ENCODE measurements around the gene ACYP2.
"Not testable (repeated sequence)": the region's sequence is repeated elsewhere in the genome, so short reads cannot be mapped to it uniquely, and the experiment has no call there.

Gene ACYP2

DNA sequence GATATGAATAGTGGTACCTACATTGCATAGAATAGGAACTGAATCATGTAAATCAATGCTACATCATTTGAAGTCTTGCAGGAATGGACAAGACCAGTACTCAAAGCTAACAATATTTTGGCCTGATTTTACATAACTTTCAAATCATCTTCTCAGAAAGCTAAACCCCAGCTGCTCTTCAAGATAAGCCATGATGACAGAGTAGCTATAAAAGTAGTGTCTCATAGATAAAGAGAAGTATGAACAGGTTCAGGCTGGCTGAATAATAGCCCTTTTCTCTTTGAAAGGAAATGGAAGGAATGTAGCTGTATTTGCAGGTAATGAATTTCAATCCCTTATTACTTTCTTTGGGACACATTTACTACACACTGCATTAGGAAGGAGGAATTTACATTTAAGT lies 112.4 kb downstream of the ACYP2 start:
- DNase-seq, result no peak

- no peak for DNase-seq
These were observed 113.5 kb downstream of the ACYP2 start for GRCh38 chr2:54228945-54229344.

DNA sequence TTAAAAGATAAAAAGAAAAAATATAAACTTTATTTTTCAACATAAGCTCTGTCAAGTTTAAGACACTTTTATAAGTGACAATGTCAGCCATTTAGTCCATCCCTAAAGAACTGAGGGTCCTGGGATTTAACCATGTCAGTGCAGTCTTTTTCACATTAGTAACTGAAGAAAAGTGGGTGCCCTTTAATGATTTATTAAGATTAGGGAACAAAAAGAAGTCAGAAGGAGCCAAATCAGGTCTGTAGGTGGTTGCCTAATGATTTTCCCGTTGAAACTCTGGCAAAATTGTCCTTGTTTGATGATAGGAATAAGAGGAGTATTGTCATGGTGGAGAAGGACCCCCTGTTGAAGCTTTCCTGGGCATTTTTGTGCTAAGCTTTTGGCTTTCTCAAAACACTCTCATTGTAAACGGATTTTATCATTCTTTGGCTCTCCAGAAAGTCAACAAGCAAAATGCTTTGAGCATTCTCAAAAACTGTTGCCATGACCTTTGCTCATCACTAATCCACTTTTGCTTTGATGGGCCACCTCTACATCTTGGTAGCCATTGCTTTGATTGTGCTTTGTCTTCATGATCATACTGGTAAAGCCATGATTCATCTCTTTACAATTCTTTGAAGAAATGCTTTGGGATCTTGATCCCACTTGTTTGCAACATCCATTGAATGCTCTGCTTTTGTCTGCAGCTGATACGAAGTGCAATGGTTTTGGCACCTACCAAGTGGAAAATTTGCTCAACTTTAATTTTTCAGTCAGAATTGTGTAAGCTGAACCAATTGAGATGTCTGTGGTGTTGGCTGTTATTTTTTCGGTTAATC lies 118.6 kb downstream of the ACYP2 start:
- no peak for DNase-seq

DNA sequence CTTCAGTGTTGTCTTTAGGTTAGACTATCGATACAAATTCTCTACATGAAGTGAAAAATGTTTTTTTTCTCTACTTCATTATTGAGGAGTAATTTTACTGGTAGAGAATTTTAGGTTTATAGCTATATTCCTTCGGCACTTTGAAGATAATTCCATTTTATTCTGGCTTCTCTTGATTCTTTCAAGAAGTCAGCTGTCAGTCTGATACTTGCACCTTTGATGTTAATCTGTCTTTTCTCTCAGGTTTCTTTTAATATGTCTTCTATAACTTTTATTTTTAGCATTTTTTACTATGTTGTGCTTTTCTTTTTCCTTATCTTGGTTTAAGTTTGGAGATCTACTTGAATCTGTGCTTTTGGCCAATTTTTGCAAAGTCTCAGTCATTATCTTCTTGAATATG lies 122.0 kb downstream of the ACYP2 start:
- DNase-seq, result no peak

GRCh38 chr2:54239427-54239826 lies 124.0 kb downstream of the ACYP2 start:
- DNase-seq, result peak; percentile 43

GRCh38 chr2:54240515-54241469 lies 125.4 kb downstream of the ACYP2 start:
- no peak for DNase-seq

DNA sequence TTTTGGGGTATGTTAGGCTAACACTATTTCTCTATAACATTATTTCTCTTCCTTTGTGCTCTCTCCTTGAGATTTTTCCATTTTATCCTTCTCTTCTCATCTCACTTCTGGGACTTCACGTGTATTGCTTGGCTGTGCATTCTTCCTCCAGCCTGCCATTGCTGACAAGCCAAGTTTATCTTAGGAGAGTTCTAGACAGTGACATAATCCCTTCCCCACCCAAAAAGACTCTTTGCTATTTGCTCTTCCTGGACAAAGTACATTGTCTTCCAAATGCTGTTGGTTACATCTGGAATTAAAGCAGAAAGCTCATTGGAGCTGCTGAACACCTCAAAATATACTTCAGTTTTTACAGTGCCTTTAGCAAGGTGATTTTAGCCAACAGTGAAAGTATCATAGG lies 131.7 kb downstream of the ACYP2 start:
- DNase-seq, result no peak

- DNase-seq, result no peak
These were observed 134.2 kb downstream of the ACYP2 start for GRCh38 chr2:54249629-54250028.

DNA sequence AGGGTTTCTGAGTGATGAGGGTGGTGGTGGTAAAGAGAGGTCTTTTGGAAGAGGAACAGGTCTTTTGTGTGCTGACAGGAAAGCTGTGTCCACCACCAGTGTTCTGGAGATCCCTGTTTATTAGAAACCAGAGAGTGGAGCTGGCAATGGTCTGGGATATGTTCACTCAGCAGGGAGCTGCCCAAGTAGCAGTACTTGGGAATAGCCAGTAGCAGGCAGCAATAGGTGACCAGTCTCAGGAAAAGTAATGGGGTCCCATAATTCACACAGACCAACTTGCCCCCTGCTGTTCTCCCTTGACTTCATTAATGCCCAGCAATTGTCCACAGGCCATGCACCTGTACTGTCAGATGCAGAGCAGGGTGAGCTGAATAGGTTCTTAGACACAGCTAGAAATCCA lies 138.8 kb downstream of the ACYP2 start:
- no peak for DNase-seq

DNA sequence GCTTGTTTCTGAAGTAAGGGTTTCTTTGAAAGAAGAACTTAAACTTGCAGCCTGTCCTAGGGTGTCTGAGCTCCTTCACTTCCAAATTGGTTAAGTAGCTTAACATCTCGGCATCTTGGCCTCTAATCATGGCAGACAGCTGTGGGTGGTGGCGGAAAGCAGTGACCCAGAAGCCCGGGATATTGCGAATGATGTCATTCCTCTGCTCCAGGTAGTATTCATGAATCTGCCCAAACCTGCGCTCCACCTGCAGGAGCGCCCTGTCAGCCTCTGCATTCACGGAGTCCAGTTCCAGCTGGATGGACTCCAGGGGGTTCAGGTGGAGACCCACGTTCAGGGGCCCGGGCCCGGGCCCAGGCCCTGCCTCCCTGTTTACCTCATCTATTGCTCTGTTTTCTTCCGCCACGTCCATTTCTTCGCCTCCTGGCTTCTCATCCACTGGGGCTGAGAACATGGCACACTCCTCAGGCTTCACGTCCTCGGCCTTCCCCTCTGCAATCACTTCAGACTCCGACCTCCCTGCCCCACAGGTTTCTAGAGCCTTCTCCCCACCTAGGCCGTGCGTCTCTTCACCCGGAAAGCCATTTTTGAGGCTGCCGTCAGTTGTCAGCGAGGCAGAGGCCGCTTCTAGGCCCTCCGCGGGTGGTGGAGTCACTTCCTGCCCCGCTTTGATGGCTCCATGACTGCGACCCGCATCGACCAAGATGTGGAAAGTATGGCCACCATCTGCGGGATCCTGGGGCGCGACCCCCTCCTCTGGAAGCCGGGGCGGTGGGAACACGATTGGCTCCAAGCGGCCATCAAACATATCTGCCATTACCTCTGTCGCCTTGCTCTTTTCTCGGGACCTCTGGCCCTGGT lies 140.0 kb downstream of the ACYP2 start:
- no peak for DNase-seq

DNA sequence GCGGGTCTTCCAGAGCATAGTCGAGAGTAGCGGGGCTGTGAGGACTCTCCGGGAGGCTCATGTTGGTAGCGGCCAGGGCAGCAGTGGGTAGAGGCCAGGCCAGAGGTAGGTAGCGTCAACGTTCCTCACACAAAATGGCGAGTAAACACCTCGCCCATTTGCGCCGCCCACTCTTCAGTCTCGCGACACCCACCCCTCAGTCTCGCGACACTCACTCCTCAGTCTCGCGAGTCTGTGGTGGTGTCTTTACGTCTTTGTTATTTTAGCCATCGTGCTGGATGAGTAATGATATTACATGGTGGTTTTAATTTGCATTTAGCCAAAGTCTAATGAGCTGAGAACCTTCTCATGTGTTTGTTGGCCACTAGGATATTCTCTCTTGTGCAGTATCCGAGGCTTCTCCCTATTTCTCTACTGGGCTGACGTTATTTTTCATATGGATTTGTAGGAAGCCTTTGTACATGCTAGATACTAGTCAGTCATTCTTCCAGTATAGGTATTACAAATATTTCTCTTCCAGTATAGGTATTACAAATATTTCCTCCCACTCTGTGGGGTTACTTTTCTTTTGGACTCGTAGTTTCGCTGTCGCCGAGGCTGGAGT lies 140.8 kb downstream of the ACYP2 start, which contains the start of gene TSPYL6:
TSS of gene TSPYL6 (minus strand) at position 139 of the 604 bp plus-strand sequence. CDS start at position 61, 78 bp downstream.
- DNase-seq, result no peak

DNA sequence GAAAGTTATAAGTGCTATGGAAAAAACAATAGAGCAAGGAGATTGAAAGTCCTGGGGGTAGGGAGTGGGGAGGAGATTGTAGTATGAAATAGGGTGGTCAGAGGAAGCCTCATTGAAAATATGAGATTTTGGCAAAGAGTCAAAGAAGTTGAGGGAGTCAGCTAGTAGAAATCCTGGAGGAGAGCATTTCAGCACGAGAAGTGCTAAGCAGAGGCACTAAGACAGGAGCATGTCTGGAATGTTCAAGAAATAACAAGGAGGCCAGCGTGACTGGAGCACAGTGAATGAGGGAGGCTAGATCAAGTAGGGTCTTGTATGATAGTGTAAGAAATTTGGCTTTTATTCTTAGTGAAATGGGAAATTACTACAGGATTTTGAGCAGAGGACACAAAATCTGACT lies 142.8 kb downstream of the ACYP2 start:
- no peak for DNase-seq

DNA sequence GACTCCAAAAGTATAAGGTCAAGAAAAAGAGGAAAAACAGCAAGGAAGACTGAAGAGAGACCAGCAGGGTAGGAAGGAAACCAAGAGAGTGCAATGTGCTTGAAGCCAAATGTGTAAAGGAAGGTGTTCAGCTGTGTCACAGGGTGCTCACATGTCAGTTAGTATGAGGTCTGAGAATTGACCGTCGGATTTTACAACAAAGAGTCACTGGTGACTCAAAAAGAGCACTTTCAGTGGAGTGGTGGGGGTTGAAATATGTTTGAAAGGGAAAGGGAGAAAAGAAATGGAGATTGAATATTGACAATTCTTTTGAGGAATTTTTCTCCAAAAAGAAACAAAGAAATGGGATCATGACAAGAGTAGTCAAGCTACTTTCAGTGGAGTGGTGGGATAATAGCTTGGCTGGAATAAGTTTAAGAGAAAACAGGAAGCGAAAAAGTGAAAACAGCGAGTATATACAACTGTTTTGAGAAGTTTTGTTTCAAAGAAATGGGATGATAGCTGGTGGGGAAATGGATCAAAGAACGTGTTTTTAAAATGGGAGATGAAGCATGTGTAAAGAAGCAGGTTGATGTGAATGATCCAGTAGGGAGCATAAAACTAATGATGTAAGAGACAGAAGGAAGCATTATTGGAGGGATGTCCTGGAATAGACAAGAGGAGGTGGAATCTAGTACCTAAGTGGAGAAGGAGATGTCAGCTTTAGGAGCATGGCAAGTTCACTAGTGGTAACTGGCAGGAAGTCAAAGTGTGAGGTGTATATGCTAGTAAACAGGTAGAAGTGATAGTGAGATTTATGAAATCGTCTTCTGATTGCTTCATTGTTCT lies 144.2 kb downstream of the ACYP2 start:
- no peak for DNase-seq

DNA sequence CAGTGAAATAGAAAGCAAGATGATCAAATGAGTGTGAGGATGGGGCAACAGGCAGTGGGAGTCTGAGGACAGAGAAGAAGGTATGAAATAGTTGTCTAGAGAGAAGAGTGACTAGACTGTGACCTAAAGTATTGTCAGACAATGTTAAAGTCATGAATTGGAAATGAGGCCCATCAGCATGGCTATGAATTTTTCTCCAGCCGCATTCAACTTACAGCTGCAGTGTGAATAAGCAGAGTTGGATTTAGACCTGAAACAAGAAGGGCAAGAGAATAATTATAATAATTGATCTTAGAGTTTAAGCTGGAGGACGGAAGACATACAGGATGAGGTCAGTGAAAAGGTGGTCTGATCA lies 144.8 kb downstream of the ACYP2 start:
- DNase-seq, result no peak

- DNase-seq, result no peak
These were observed 146.1 kb downstream of the ACYP2 start for GRCh38 chr2:54261537-54261936.

GRCh38 chr2:54262015-54262765 lies 146.8 kb downstream of the ACYP2 start:
- no peak for DNase-seq

DNA sequence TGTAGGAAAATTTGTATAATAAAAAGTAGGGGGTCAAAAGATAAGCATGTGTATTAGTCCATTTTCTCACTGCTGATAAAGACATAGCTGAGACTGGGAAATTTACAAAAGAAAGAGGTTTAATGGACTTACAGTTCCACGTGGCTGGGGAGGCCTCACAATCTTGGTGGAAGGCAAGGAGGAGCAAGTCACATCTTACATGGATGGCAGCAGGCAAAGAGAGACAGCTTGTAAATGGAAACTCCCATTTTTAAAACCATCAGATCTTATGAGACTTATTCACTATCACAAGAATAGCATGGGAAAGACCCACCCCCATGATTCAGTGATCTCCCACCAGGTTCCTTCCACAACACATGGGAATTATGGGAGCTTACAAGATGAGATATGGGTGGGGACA lies 149.7 kb downstream of the ACYP2 start:
- not testable (repeated sequence) for DNase-seq

DNA sequence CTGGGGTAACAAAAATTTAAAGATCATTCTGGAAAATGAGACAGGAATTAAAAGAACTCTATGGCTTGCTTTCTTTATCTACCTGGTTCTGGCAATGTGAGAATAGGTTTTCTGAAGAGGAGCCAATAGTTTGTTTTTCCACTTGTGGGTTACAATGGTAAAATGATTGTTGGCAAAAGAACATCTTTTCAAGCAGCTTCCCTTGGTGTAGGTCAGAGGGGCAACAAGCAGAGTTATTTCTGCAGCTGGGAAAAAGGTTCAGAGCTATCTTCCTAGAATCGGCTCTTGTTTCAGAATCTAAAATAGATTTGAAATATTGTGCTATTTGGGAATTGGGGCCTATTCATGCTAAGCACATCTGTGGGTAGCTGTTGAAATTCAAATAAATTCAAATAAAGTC lies 152.2 kb downstream of the ACYP2 start:
- DNase-seq, result peak; percentile 29

GRCh38 chr2:54271189-54271588 lies 155.8 kb downstream of the ACYP2 start:
- no peak for DNase-seq

- no peak for DNase-seq
These were observed 156.6 kb downstream of the ACYP2 start for GRCh38 chr2:54271843-54272627.

Data from NCI-H2227 treated with DMSO at 0.1 percent for 48 hours (cell line).